Epithelial cell of prostate (primary cell): ENCODE data around the gene ZSCAN26.
"Not testable (repeated sequence)": the region's sequence is repeated elsewhere in the genome, so short reads cannot be mapped to it uniquely, and the experiment has no call there.

Experiments
- DNase-seq: peaks from one replicate; pipeline ENCODE4 v3.0.0-alpha.2; 2011; ENCODE audit warnings: low read depth, low spot score
- H3K27ac ChIP-seq: fragments of 450-650 bp; 2 replicates; pipeline ENCODE4 v1.5.1; 2017; ENCODE audit warnings: mild to moderate bottlenecking

Gene ZSCAN26

GRCh38 chr6:28311139-28311823 lies 44.3 kb downstream of the ZSCAN26 start:
- H3K27ac ChIP-seq, result no peak overlapping the region
- DNase-seq, result no peak

- no peak overlapping the region for H3K27ac ChIP-seq
- DNase-seq, result no peak
These were observed 46.0 kb downstream of the ZSCAN26 start for GRCh38 chr6:28312939-28313338.

- DNase-seq, result no peak
- H3K27ac ChIP-seq, result no peak overlapping the region
These were observed 48.7 kb downstream of the ZSCAN26 start for GRCh38 chr6:28315628-28316027.

GRCh38 chr6:28317866-28318265 lies 50.9 kb downstream of the ZSCAN26 start:
- not testable (repeated sequence) for DNase-seq, H3K27ac ChIP-seq

GRCh38 chr6:28322661-28323060 lies 55.7 kb downstream of the ZSCAN26 start:
- H3K27ac ChIP-seq, result no peak overlapping the region
- DNase-seq, result no peak

GRCh38 chr6:28323813-28324424 lies 57.0 kb downstream of the ZSCAN26 start:
- H3K27ac ChIP-seq, result no peak overlapping the region
- DNase-seq, result no peak

- no peak for DNase-seq
- H3K27ac ChIP-seq, result no peak overlapping the region
These were observed 59.5 kb downstream of the ZSCAN26 start for GRCh38 chr6:28326371-28326948.
